HG03442 (cell line): Measurements from ENCODE around the gene ACTN1.

Experiments
- ATAC-seq: cut with Tn5 transposase; IDR thresholded peaks from one replicate; pipeline ENCODE4 v1.9.1; 2021; ENCODE audit warnings: mild to moderate bottlenecking, moderate library complexity; ENCODE audit not compliant: unreplicated experiment

The ACTN1 gene

DNA sequence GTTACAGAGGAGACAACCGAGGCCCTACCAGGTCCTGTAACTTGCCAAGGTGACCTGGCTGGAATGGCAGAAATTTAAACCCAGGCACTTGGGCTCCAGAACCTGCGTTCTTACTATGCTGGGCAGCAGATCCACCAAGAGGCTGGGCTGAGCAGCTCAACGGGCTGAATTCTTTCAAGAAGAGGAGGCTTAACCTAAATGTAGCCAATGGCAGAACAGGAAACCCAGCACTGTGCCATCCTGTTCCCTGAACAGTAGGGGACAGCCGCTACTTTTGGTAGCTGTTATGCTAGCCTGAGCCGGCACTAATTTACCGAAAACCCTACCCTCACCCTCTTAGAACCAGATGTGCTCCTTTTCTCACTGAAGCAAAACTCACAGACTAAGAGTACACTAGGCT, 86.1 kb downstream of the ACTN1 start:
- ATAC-seq: no peak

DNA sequence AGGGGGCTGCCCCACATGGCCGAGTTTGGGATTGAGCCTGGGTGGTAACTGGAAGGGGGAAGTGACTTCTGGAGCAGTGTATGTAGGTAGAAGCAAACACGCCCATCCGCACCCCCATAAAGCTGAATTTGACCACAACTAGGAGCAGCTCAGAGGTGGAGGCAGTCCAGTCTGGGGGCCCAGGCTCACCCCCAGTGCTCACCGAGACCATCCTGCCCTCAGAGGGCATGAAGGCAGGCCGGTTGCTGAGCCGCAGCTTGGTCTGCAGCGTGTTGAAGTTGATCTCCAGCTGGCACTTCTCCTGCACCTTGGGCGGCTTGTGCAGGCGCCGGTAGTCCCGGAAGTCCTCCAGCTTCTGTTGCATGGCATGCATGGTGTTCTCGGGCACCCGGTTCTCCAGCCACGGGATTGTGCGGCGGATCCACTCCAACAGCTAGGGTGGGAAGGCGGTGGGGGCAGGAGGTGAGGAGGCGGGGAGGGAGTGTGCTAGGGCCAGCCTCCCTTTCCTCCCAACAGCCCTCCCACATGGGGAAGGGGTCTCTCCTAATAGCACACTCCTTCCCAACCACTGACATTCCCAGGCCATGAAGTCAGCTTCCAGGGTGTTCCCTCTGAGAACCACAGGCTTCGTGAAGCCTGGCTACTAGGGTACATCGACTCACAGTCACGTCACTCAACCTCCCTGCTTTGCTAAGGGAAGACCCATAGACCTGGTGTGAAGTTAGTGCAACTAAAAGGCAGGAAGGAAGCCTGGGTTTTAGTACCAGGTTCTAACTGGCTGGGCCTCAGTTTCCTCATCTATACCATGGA, 87.0 kb downstream of the ACTN1 start:
- no peak for ATAC-seq

DNA sequence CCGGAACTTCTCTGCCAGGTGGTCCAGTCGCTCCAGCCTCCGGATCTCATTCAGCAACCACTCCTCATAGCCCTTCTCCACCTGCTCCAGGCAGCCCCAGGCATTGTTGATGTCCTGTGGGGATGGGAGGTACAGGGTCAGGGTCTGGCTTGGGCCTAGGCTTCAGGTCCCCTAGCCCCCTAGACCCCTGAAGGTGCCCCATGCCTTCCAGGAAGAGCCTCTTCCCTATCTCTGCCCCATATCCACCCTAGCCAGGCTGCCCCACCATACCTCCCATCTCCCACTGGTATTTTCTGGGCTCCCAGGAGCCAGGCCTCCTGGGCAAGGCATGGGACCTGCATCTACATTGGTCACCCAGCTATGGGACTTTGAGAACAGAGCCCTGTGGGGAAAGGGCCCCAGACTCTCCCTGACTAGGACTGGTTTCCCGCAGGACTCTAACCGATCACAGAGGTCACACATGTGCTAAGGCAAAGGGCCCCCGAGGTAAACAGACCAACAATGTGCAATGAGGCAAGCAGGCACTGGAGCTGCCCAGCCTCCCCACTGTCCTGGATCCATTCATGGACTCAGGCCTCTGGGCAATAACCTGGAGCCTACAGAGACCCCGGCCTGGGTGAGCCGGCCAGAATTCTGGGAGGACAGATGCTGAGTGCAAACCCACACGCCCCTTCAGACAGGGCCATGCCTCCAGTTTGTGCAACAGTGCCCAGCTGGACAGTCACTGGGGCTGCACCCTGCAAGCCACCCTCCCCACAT, 88.8 kb downstream of the ACTN1 start:
- ATAC-seq: no peak

DNA sequence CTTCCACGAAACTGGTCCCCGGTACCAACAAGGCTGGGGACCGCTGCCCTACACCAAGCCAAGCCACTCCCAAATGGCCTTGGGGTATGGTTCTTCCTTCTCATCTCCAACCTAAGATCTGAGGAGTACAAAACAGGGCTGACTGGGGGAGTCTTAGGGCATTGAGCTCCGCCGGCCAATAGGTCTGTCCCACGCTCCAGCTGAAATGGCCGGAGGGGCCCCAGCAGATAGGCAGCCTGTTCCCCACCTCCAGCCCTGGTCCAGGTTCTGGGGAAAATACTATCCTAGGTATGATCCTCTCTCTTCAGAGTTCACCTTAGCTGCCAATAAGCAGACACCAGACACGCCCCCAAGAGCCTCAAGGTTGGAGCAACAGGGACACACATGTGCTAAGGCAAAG, 90.2 kb downstream of the ACTN1 start:
- ATAC-seq: no peak

DNA sequence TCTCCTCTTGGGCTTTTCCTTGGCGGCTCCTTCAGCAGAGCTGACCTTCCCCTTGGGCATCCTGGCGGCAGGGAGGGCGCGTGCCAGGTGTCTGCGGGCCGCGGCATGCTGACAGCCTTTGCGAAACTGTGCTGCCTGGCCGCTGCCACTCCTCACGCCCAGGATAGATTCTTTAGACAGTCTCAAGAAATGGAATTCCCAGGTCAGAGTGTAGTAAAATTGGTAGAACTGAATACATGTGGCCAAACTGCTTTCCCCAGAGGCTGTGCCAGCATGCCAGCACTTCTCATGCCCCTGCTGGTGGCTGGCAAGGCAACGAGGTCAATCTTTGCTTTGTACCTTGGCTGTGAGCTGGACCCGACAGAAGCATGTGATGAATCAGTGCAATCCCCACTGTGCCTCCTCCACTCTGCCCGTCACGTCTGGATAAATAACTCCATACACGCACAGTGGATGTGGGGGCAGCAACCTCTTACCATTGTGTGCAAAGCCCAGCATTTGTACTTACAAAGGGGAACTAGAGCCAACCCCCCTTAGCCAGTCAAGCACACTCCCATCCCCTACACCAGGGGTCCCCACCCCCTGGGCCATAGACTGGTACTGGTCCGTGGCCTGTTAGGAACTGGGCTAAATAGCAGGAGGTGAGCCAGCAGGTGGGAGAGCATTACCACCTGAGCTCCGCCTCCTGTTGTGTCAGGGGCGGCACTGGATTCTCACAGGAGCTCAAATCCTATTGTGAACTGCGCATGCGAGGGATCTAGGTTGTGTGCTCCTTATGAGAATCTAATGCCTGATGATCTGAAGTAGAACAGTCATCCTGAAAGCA, 90.9 kb downstream of the ACTN1 start:
- ATAC-seq: no peak

DNA sequence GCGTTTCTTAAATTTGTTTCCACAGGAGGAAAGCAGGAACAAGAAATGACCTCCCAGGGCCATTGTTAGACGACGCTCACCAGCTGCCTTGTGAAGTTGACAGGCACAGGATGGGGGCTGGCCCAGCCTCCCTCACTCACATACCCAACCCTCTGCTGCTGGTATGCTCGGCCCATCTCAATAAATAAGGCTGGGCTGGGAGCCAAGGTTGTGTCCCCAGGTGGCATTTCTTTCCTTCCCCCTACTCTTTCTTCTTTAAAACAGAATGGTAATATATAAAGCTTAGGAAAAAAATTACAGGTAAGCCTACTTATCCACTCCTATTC, 93.0 kb downstream of the ACTN1 start:
- no peak for ATAC-seq

DNA sequence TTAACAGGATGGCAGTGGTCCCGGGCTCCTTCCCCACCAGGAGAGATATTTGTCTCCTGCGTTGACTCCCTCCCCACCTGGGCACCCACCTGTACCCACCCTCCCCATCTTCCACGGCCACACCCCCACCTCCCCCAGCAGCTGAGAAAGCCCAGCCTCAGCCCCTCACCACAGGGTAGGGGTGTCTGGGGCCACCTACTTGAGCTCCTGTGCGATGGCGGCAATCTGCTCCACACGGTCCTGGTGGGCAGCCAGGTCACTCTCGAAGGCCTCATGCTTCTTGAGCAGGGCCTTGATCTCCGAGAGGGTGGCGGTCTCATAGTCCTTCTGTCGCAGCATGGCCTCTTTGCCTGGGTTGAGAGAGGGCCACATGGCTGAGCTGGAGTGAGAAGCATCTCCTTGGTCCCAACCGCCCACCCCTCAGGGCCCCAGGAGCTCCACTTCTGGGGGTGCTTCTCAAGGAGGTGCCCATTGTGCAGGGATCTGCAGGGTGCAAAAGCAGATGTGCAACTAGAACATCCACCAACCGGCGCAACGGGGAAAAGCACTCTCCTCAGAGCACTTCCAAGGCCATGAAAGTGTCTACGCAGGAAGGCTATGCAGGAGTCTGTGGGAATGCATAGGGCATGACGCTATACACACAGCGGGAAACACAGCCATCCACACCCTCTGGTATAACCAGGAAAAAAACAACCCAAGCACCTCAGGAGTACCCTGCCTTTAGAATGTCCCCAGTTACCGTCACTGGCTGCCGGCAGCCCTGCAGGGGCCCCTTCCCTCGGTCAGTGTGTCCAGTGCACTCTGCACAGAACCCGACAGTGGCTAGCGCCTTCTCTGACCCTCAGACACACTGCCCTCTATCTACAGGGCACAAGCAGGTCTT, 93.6 kb downstream of the ACTN1 start:
- ATAC-seq: no peak

DNA sequence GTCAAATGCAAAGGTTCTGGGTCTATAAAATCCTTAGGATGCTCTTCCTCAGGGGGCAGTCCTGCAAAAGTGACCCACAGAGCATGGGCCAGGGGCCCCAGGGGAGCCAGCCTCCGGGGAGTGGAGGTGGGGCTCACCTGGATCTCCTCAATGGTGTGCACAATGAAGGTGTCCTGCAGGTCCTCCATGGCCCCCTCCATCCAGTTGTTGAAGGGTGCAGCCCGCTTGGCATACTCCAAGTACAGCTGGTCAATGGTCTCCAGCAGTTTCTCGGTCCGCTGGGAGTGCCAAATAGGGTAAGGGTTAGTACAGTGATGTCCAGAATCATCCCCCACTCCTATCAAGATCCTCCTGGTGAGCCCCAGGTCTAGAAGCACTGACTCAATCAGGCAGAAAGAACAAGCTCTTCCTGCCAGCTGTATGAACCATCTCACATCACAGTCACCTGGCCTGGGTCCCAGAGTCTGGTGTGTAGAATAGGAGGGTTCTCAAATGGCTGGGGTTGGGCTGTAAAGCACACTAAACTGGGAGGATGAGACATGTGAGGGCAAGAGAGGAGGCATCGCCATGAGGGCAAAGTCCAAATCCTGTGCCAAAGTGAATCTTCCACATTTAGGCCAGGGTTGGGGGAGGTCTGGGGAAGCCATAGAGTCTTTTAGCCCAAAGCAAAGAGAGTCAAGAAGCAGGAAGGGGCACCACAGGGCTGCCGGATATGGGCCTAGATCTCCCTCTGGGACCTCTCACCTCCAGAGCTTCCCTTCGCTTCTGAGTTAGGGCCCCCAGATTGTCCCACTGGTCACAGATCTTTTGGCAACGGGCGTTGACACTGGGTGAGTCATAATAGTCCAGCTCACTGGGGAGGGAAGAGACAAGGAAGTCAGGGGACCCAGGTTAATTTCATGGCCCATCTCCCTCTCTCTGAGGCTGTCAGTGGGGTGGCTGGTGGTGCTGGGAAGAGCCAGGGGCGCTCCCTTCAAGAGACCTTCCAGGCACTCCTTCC, 94.8 kb downstream of the ACTN1 start:
- no peak for ATAC-seq

DNA sequence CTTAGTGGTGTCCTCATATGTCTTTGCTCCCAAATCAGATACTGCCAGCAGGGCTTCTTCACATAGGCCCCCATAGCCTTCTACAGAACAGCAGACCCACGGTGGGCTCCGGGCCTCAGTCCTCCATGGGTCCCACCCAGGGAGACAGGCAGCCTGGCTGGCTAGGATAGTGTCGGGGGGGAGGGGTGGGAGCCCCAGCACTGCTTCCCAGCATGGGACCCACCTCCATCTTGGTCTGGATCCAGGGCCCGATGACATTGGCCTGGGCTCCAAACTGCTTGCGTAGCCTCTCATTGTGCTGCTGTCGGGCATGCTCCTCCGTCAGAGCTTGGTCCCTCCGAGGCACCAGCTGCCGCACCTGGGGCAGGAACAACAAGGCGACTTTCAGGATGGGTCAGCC, 96.9 kb downstream of the ACTN1 start:
- ATAC-seq: no peak

DNA sequence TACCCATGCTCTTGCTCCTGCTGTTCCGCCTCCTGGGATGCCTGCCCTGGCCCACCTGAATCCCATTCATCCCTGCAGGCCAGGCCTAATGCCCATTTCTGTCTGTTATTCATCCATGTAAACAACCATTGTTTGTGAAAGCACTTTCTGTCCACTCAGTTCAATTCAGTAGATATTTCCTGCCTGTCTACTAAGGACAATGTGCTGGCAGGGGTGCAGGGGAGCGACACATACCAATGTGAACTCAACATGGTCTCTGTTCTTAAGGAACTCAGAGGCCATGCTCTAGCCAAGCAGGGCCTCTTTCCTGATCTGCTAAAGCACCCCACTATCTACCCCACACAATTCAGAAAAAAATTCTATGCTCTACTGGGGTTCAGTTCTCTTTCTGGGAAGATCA, 97.7 kb downstream of the ACTN1 start:
- ATAC-seq: no peak

DNA sequence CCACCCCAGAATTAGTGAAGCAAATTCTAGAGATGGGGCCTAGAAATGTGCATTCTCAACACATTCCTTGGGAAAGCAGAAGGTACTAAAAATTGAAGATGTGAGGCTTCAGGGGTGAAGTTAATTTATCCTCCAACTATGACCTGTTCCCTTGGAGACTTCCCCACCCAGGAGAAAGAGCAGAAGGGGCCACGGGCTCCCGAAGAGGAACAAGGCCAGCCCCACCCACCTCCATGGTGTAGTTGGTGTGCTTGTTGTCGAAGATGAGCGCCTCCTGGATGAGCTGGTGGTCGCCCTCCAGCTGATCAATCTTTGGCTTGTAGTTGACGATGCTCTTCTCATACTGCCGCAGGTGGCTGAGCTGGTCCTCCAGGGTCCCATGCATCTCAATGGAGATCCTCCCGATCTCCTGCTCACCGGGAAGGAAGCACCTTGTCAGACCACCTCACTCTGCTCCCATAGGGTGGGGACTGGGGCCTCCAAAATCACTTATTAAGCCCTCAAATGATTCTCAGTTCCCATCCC, 98.5 kb downstream of the ACTN1 start:
- ATAC-seq: no peak

DNA sequence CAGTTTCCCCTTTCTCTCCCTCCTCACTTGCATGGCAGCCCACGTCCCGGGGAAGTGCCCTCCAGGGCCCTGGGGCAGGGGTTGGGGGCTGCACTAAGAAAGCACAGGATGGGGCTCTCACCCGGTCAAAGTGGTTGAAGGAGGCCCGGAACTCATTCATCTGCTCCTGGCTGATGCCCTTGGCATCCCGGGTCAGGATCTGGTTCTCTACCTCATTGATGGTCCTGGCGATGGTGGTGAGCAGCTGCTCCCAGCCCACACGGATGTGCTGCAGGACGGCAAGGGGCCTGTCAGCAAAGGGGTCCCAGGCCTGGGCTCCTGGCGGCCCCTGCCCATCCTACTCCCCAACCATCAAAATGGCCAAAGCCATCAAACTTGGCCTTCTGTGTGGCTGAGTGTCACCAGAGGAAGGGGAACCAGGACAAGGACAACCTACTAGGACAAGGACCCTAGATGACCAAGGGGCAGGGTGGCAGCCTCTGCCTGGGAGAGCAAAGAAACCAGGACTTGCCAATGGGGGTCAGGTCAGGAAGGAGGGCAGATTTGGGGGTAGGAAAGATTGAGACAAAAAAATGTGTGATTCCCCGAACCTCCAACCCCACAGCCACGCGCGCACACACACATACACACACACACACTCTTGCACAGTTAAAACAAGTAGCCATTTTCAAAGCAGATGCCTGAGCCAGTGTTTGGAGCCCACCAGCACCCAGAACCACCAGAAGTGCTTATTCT, 99.1 kb downstream of the ACTN1 start:
- no peak for ATAC-seq

DNA sequence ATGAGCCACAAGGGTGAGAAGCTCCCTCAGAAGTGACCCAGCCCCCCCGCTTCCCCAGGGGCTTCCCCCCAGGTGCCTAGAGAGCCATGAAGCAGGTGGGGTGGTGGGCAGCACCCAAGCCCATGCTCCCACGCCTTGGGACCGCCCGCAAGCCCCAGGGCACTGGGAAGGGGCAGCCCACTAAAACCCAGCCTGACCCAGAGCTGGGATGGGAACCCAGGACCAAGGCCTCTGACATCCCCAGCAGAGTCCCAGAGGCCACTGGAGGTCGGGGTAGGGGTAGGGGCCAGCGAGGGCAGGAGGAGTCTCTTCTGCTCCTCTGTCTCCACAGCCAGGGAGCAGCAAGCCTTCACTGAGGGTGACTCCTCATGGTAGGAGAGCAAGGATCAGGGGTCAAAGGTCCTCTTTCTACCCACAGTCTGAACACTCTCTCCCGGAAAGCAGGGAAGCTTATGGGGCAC, 99.8 kb downstream of the ACTN1 start:
- no peak for ATAC-seq

DNA sequence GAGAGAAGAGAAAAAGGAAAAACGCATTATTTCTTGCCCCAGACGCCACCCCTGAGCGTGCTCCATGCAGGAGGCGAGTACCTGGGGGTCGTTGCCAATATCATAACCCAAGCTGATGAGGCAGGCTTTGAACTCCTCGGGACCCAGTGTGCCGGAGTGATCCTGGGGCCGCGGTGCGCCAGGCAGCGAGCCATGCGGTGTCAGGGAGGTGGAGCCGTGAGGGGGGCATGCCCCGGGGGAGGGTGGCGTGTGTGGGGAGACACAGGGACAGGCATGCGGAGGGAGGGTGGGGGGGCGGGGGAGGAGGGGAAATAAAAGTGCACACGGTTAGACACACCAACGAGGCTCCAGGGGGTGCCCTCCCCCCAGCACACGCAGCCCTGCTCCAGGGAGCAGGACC, 100.2 kb downstream of the ACTN1 start:
- ATAC-seq: no peak

DNA sequence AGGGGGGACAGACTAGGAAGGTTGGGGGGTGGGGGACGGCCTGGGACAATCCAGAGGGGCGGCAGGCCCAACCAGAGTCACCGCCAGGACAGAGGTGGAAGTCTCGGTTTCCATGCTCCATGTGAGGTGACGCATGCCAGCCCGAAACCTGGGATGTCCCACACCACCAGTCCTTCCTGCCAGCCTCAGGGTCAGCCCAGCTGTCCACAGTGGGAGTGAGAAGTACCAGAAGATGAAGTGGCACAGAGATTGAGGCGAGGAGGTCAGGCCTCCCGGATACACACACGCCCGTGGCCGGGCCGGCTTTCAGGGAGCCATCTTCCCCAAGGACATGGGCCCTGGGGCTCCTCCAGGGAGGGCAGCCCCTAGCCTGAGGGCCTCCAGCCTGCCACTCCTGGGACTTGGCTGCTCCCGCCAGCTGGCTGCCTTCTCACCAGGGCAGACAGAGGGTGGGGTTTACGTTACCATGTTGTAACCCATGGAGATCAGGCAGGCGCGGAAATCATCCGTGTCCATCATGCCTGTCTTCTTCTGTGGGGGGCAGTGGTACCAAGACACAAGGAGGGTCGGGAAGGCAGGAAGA, 101.0 kb downstream of the ACTN1 start:
- ATAC-seq: no peak

DNA sequence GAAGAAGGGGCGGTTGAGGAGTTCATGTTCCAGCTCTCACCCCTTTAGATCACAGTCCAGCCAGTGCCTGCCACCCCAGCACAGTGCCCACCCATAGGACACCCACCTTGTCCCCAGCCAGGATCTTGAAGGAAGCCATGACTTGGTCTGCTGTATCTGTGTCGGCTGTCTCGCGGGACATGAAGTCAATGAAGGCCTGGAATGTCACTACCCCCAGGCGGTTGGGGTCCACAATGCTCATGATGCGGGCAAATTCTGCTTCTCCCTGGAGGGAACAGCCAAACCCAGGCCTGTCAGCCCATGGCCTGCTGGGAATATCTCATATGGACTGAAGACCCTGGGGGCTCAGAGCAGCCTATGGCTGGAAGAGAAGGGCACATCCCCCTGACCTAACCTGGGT, 102.1 kb downstream of the ACTN1 start:
- ATAC-seq: no peak

DNA sequence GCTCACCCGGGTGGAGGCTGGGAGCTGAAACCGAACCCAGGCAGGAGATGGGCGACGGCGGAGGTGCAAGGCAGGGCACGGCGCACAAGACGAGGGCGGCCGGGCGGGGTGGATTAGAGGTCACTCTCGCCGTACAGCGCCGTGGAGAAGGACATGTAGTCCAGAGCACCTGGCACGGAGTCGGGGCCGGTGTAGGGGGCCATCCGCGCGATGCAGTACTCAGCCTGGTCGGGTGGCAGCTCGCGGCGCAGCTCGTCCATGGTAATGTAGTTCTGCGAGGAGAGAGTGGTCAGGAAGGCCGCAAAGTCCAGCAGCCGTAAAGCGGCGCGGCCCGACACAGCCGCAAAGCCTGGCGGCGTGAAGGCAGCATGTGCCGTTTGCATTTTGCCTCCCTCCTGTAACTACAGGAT, 104.4 kb downstream of the ACTN1 start:
- ATAC-seq: no peak

DNA sequence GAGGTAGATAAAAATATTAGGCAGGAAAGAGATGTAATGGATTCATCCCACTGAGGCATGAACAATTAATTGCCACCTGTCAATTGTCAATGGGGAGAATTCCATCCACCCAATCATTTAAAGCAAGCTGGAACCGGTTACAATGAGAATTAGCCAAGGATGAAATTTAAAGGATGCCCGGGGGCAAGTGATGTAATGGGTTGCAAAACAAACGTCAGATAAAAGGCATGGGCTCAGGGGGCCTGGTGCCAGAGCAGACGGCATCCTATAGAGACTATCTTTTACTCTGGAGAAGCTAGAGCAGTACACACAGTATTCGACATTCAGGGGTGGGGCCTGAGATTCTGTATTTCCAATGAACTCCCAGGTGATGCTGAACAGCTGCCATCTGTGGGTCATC, 105.7 kb downstream of the ACTN1 start:
- ATAC-seq: no peak
